ENCODE results near the gene PDE4D.

DNA sequence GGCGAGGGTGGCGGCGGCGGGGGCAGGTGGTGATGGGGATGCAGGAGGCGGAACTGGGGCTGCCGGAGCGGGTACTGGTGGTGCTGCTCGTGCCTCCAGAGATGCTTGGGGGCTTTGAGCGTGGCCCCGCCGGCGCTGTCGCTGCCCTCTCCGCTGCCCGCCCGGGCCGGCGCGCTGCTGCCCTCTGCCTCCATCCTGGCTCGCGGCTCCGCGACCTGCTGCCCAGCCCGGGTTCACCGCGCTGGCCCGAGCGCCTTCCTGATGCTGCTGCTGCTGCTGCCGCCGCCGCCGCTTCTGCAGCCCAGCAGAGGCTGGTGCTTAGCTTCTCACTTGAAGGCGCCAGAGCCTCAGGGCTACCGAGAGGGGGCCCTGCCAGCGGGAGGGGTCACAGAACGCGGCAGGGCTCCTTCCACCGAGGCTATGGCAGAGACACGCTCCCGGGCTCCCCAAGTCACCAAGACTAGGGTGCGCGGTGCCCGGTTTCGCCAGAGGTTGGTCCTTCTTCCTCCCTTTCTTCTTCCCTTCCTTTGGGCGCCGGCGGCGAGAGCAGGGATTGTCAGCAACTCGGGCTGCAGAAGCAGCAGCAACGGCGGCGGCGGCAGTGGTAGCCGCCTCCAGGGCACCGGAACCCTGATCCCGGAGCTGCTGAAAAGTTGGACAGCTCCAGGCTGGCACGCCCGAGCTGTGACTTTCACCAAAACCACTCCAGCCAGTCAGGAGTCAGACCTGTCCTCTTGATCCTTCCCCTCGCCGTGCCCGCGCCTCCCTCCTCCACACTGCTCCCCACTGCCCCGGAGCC, at the start of gene PDE4D:
- TF ChIP-seq, protein P1, sequence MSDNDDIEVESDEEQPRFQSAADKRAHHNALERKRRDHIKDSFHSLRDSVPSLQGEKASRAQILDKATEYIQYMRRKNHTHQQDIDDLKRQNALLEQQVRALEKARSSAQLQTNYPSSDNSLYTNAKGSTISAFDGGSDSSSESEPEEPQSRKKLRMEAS (IDR thresholded peaks at IDR 0.05; ENCODE audit: low read depth, low read length): no peak
- TF ChIP-seq, protein P2, sequence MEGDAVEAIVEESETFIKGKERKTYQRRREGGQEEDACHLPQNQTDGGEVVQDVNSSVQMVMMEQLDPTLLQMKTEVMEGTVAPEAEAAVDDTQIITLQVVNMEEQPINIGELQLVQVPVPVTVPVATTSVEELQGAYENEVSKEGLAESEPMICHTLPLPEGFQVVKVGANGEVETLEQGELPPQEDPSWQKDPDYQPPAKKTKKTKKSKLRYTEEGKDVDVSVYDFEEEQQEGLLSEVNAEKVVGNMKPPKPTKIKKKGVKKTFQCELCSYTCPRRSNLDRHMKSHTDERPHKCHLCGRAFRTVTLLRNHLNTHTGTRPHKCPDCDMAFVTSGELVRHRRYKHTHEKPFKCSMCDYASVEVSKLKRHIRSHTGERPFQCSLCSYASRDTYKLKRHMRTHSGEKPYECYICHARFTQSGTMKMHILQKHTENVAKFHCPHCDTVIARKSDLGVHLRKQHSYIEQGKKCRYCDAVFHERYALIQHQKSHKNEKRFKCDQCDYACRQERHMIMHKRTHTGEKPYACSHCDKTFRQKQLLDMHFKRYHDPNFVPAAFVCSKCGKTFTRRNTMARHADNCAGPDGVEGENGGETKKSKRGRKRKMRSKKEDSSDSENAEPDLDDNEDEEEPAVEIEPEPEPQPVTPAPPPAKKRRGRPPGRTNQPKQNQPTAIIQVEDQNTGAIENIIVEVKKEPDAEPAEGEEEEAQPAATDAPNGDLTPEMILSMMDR (IDR thresholded peaks at IDR 0.05 in 2 of 3, conservative IDR thresholded peaks at IDR 0.05 in 1 of 3; ENCODE audit: control insufficient read depth in 2 of 3, extremely low read depth in 1 of 3, insufficient read depth in 1 of 3, low read depth in 3 of 3, low read length in 3 of 3): no peak
- TF ChIP-seq ZBED1 (IDR thresholded peaks at IDR 0.05; ENCODE audit: borderline replicate concordance) (no peak), SMC3 (IDR thresholded peaks at IDR 0.05; ENCODE audit: borderline replicate concordance, low read length) (no peak), ESRRA (IDR thresholded peaks at IDR 0.05; ENCODE audit: low read length) (no peak), RAD21 (IDR thresholded peaks at IDR 0.05; ENCODE audit: insufficient read depth, low read depth, low read length) (no peak), SP1 (IDR thresholded peaks at IDR 0.05; ENCODE audit: low read depth, low read length) (no peak), BRCA1 (IDR thresholded peaks at IDR 0.05; ENCODE audit: low read depth, low read length) (no peak), RFX5 (IDR thresholded peaks at IDR 0.05; ENCODE audit: low read depth, low read length) (no peak), EGR1 (IDR thresholded peaks at IDR 0.05; ENCODE audit: borderline replicate concordance in 1 of 2, low read depth in 2 of 2, low read length in 2 of 2) (no peak), YY1 (IDR thresholded peaks at IDR 0.05; ENCODE audit: low read depth, low read length) (no peak)
- TF ChIP-seq, protein P3, sequence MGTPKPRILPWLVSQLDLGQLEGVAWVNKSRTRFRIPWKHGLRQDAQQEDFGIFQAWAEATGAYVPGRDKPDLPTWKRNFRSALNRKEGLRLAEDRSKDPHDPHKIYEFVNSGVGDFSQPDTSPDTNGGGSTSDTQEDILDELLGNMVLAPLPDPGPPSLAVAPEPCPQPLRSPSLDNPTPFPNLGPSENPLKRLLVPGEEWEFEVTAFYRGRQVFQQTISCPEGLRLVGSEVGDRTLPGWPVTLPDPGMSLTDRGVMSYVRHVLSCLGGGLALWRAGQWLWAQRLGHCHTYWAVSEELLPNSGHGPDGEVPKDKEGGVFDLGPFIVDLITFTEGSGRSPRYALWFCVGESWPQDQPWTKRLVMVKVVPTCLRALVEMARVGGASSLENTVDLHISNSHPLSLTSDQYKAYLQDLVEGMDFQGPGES (IDR thresholded peaks at IDR 0.05): no peak
- TF ChIP-seq, protein P4, sequence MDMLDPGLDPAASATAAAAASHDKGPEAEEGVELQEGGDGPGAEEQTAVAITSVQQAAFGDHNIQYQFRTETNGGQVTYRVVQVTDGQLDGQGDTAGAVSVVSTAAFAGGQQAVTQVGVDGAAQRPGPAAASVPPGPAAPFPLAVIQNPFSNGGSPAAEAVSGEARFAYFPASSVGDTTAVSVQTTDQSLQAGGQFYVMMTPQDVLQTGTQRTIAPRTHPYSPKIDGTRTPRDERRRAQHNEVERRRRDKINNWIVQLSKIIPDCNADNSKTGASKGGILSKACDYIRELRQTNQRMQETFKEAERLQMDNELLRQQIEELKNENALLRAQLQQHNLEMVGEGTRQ (IDR thresholded peaks at IDR 0.05; ENCODE audit: borderline replicate concordance, low read depth, low read length): no peak

All from GM12878 (cell line).